ENCODE results near the gene TRIM26. TPM values are rescaled to one million over a fixed set of nuclear protein-coding genes. Genes with fewer than 3 reads are reported as not detected.

The TRIM26 gene
- total RNA-seq, 1 donor from 2014 or later: 48.1 TPM

GRCh38 chr6:30175765-30176164, 37.4 kb downstream of the TRIM26 start:
- DNase-seq (no peak), ATAC-seq (no peak)
- H3K36me3 ChIP-seq: no peaks in the 10 kb centered on the region
- TF ChIP-seq CTCF (IDR thresholded peaks at IDR 0.05): no peak
- H3K9me3 ChIP-seq: no peaks in the 10 kb centered on the region
- no peak overlapping the region for H3K4me3 ChIP-seq
- H3K4me1 ChIP-seq: peaks cover 10% of the 10 kb centered on the region
- H3K27ac ChIP-seq: no peak overlapping the region
- intact Hi-C loops (cut with DNase I): no loop called here
- H3K27me3 ChIP-seq: peaks cover 57% of the 10 kb centered on the region

- intact Hi-C loops (cut with DNase I): no loop called here
- ATAC-seq (no peak), DNase-seq (no peak)
- H3K4me1 ChIP-seq: peaks cover 10% of the 10 kb centered on the region
- H3K9me3 ChIP-seq: no peaks in the 10 kb centered on the region
- no peak overlapping the region for H3K4me3 ChIP-seq
- no peak overlapping the region for H3K27ac ChIP-seq
- peaks cover 56% of the 10 kb centered on the region for H3K27me3 ChIP-seq
- no peak for TF ChIP-seq CTCF (IDR thresholded peaks at IDR 0.05)
- H3K36me3 ChIP-seq: no peaks in the 10 kb centered on the region
Measured at GRCh38 chr6:30172681-30173080, 40.5 kb downstream of the TRIM26 start.

DNA sequence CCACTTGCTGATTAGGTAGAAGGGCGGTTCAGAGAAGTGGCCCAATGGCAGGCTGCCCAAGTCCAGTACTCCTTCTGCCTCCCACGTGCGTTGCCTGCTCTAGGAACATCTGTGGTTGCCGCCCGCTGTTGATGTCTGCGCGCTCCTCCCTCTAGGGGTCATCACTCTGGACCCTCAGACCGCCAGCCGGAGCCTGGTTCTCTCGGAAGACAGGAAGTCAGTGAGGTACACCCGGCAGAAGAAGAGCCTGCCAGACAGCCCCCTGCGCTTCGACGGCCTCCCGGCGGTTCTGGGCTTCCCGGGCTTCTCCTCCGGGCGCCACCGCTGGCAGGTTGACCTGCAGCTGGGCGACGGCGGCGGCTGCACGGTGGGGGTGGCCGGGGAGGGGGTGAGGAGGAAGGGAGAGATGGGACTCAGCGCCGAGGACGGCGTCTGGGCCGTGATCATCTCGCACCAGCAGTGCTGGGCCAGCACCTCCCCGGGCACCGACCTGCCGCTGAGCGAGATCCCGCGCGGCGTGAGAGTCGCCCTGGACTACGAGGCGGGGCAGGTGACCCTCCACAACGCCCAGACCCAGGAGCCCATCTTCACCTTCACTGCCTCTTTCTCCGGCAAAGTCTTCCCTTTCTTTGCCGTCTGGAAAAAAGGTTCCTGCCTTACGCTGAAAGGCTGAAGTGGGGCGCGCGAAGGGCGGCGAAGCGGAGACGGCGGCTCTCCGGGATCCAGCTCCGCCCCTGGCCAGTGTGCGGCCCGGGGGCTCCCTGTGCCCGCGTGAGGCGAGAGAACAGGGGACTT, 41.3 kb downstream of the TRIM26 start:
- Histone ChIP-seq H3K27ac (no peak overlapping the region), H3K9me3 (no peaks in the 10 kb centered on the region), H3K4me1 (peaks cover 10% of the 10 kb centered on the region), H3K27me3 (peaks cover 59% of the 10 kb centered on the region), H3K4me3 (no peak overlapping the region), H3K36me3 (no peaks in the 10 kb centered on the region)
- TF ChIP-seq CTCF (IDR thresholded peaks at IDR 0.05): no peak
- DNase-seq (peak; percentile 81), ATAC-seq (peak; percentile 68)
- intact Hi-C loops (cut with DNase I): no loop called here

GRCh38 chr6:30169658-30170614, 43.3 kb downstream of the TRIM26 start:
- intact Hi-C loops (cut with DNase I): no loop called here
- Histone ChIP-seq H3K9me3 (no peaks in the 10 kb centered on the region), H3K36me3 (no peaks in the 10 kb centered on the region), H3K27ac (no peak overlapping the region), H3K4me3 (no peak overlapping the region), H3K27me3 (peaks cover 55% of the 10 kb centered on the region), H3K4me1 (peaks cover 10% of the 10 kb centered on the region)
- ATAC-seq (peak; percentile 87), DNase-seq (no peak)
- peak; percentile 86 for TF ChIP-seq CTCF (IDR thresholded peaks at IDR 0.05)

DNA sequence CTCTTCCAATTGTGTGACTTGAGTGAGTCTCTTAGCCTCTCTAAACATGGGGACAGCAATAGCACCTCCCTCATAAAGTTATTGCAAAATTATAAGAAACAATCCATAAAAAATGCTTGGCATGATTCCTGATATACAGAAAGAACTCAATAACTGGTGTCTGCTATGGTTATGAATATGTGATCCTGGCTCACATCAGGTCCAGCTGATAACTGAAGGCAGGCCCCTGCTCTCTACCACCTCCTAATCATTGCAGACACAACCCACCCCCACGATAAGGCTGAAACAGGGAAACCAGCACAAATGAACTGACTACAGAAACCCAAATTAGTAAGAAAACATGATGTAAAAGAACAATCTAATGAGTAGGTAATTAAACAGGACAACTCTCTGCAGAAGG, 44.5 kb downstream of the TRIM26 start:
- Histone ChIP-seq H3K27me3 (peaks cover 46% of the 10 kb centered on the region), H3K36me3 (no peaks in the 10 kb centered on the region), H3K27ac (no peak overlapping the region), H3K4me1 (peaks cover 10% of the 10 kb centered on the region), H3K4me3 (no peak overlapping the region), H3K9me3 (no peaks in the 10 kb centered on the region)
- no peak for TF ChIP-seq CTCF (IDR thresholded peaks at IDR 0.05)
- DNase-seq: no peak
- intact Hi-C loops (cut with DNase I): no loop called here
- ATAC-seq: no peak
